Activated naive CD8-positive, alpha-beta T cell treated with anti-CD3 and anti-CD28 coated beads, Interleukin-2, amount 10 ng/mL, durations not matched to agents 7 days and 5 days (primary cell): Measurements from ENCODE around the gene DGCR2. TPM values are rescaled to one million over a fixed set of nuclear protein-coding genes. Genes with fewer than 3 reads are reported as not detected.

ENCODE experiments used
- ATAC-seq: fragments of 150-1000 bp; cut with Tn5 transposase; one replicate; pipeline ENCODE4 v1.10.0; 2021; ENCODE audit warnings: low read depth, moderate library complexity
- POLR2A ChIA-PET: fragments of 350-600 bp; sonication (Branson Sonifier 250); formaldehyde crosslinking; loops from one replicate; lab custom pipeline; 2021; ENCODE audit warnings: antibody characterized with exemption; lab: Charles Lee
- DNase-seq: peaks from one replicate; pipeline ENCODE4 v3.0.0; 2021
- H3K27ac Mint-ChIP-seq: one replicate; pipeline ENCODE4 v1.8.0; 2022; ENCODE audit warnings: mild to moderate bottlenecking, mixed read lengths
- H3K27me3 Mint-ChIP-seq: one replicate; pipeline ENCODE4 v1.8.0; 2022; ENCODE audit warnings: mild to moderate bottlenecking, moderate library complexity, mixed read lengths
- H3K36me3 Mint-ChIP-seq: one replicate; pipeline ENCODE4 v1.8.0; 2021; ENCODE audit warnings: mild to moderate bottlenecking, mixed read lengths
- H3K4me1 Mint-ChIP-seq: one replicate; pipeline ENCODE4 v1.8.0; 2021; ENCODE audit warnings: mixed read lengths
- H3K4me3 Mint-ChIP-seq: one replicate; pipeline ENCODE4 v1.8.0; 2022; ENCODE audit warnings: mild to moderate bottlenecking, moderate library complexity, mixed read lengths
- H3K9me3 Mint-ChIP-seq: one replicate; pipeline ENCODE4 v1.8.0; 2021; ENCODE audit warnings: mixed read lengths
- total RNA-seq, 2 experiments: library from RNA; stranded (reverse); gene quantifications; one replicate each; pipeline ENCODE4 v1.2.3, GENCODE V29; 2021

Gene DGCR2
- total RNA-seq, 2 experiments from 2014 or later = 38.0 to 38.3 TPM

- POLR2A ChIA-PET = no interaction called here
- Mint-ChIP-seq H3K9me3 (no peaks in the 10 kb centered on the region), H3K27ac (peak overlapping the region; percentile 8), H3K27me3 (no peaks in the 10 kb centered on the region), H3K4me1 (no peaks in the 10 kb centered on the region), H3K36me3 (peaks cover 1% of the 10 kb centered on the region), H3K4me3 (no peak overlapping the region)
- no peak for ATAC-seq
- DNase-seq = no peak
Measured at GRCh38 chr22:19128946-19129727, 6.9 kb upstream of the DGCR2 start.

- ATAC-seq (no peak), DNase-seq (no peak)
- Mint-ChIP-seq H3K27me3 (no peaks in the 10 kb centered on the region), H3K4me3 (no peak overlapping the region), H3K9me3 (no peaks in the 10 kb centered on the region), H3K27ac (no peak overlapping the region), H3K4me1 (peaks cover 1% of the 10 kb centered on the region), H3K36me3 (no peaks in the 10 kb centered on the region)
- POLR2A ChIA-PET = no interaction called here
Measured at GRCh38 chr22:19128009-19128401, 5.8 kb upstream of the DGCR2 start.

GRCh38 chr22:19127329-19128008 lies 5.3 kb upstream of the DGCR2 start:
- POLR2A ChIA-PET = no interaction called here
- peak overlapping the region; percentile 10 for H3K27ac Mint-ChIP-seq
- H3K4me1 Mint-ChIP-seq = peaks cover 5% of the 10 kb centered on the region
- no peak overlapping the region for H3K4me3 Mint-ChIP-seq
- no peak for DNase-seq
- H3K9me3 Mint-ChIP-seq = no peaks in the 10 kb centered on the region
- H3K36me3 Mint-ChIP-seq = no peaks in the 10 kb centered on the region
- no peaks in the 10 kb centered on the region for H3K27me3 Mint-ChIP-seq
- ATAC-seq = no peak

- no peak for ATAC-seq
- Mint-ChIP-seq H3K4me3 (no peak overlapping the region), H3K4me1 (peaks cover 5% of the 10 kb centered on the region), H3K9me3 (no peaks in the 10 kb centered on the region), H3K27ac (no peak overlapping the region), H3K36me3 (no peaks in the 10 kb centered on the region), H3K27me3 (no peaks in the 10 kb centered on the region)
- DNase-seq = no peak
- POLR2A ChIA-PET = no interaction called here
Measured at GRCh38 chr22:19126309-19127273, 4.4 kb upstream of the DGCR2 start.

GRCh38 chr22:19125474-19126308 lies 3.5 kb upstream of the DGCR2 start:
- POLR2A ChIA-PET = no interaction called here
- Mint-ChIP-seq H3K9me3 (no peaks in the 10 kb centered on the region), H3K27me3 (no peaks in the 10 kb centered on the region), H3K4me3 (no peak overlapping the region), H3K4me1 (peaks cover 12% of the 10 kb centered on the region), H3K36me3 (no peaks in the 10 kb centered on the region), H3K27ac (no peak overlapping the region)
- DNase-seq (no peak), ATAC-seq (no peak)

- Mint-ChIP-seq H3K27me3 (no peaks in the 10 kb centered on the region), H3K9me3 (no peaks in the 10 kb centered on the region), H3K27ac (no peak overlapping the region), H3K36me3 (no peaks in the 10 kb centered on the region), H3K4me1 (peaks cover 19% of the 10 kb centered on the region), H3K4me3 (no peak overlapping the region)
- DNase-seq (no peak), ATAC-seq (no peak)
- POLR2A ChIA-PET = no interaction called here
Measured at GRCh38 chr22:19125011-19125410, 2.8 kb upstream of the DGCR2 start.

GRCh38 chr22:19124377-19124776 lies 2.2 kb upstream of the DGCR2 start:
- no peaks in the 10 kb centered on the region for H3K27me3 Mint-ChIP-seq
- no peaks in the 10 kb centered on the region for H3K36me3 Mint-ChIP-seq
- ATAC-seq = no peak
- POLR2A ChIA-PET = no interaction called here
- no peaks in the 10 kb centered on the region for H3K9me3 Mint-ChIP-seq
- H3K4me3 Mint-ChIP-seq = no peak overlapping the region
- no peak for DNase-seq
- H3K27ac Mint-ChIP-seq = peak overlapping the region; percentile 58
- peaks cover 24% of the 10 kb centered on the region for H3K4me1 Mint-ChIP-seq

GRCh38 chr22:19123936-19124335 lies 1.7 kb upstream of the DGCR2 start:
- Mint-ChIP-seq H3K9me3 (no peaks in the 10 kb centered on the region), H3K27ac (peak overlapping the region; percentile 58), H3K4me3 (no peak overlapping the region), H3K27me3 (no peaks in the 10 kb centered on the region), H3K36me3 (no peaks in the 10 kb centered on the region), H3K4me1 (peaks cover 25% of the 10 kb centered on the region)
- ATAC-seq (no peak), DNase-seq (no peak)
- POLR2A ChIA-PET = no interaction called here

GRCh38 chr22:19122752-19123492 lies 710 bp upstream of the DGCR2 start:
- ATAC-seq = peak; percentile 1
- Mint-ChIP-seq H3K9me3 (no peaks in the 10 kb centered on the region), H3K4me3 (peak overlapping the region; percentile 90), H3K27ac (peak overlapping the region; percentile 85), H3K27me3 (no peaks in the 10 kb centered on the region), H3K4me1 (peaks cover 29% of the 10 kb centered on the region), H3K36me3 (no peaks in the 10 kb centered on the region)
- POLR2A ChIA-PET = interaction anchor here (1.1 to 2.8 kb wide), 5 partner anchors 12 to 51 kb away, joined by 3 to 27 read pairs (median 12); partner anchors contain the start of gene ESS2
- no peak for DNase-seq

GRCh38 chr22:19121631-19122142 lies 525 bp downstream of the DGCR2 start:
- DNase-seq (peak; percentile 62), ATAC-seq (peak; percentile 21)
- H3K27me3 Mint-ChIP-seq = no peaks in the 10 kb centered on the region
- no peaks in the 10 kb centered on the region for H3K9me3 Mint-ChIP-seq
- POLR2A ChIA-PET = interaction anchor here (0.6 to 2.8 kb wide), 7 partner anchors 11 to 170 kb away, joined by 3 to 27 read pairs (median 7); partner anchors contain the start of genes CLTCL1, ESS2 and SLC25A1
- peak overlapping the region; percentile 69 for H3K27ac Mint-ChIP-seq
- H3K4me1 Mint-ChIP-seq = peaks cover 40% of the 10 kb centered on the region
- H3K36me3 Mint-ChIP-seq = no peaks in the 10 kb centered on the region
- H3K4me3 Mint-ChIP-seq = peak overlapping the region; percentile 92

- Mint-ChIP-seq H3K4me1 (peaks cover 44% of the 10 kb centered on the region), H3K4me3 (peak overlapping the region; percentile 92), H3K36me3 (no peaks in the 10 kb centered on the region), H3K27me3 (no peaks in the 10 kb centered on the region), H3K27ac (peak overlapping the region; percentile 69), H3K9me3 (no peaks in the 10 kb centered on the region)
- POLR2A ChIA-PET = interaction anchor here (0.6 to 2.8 kb wide), 7 partner anchors 10 to 171 kb away, joined by 3 to 27 read pairs (median 7); partner anchors contain the start of genes CLTCL1, ESS2 and SLC25A1
- ATAC-seq = peak; percentile 9
- no peak for DNase-seq
Measured at GRCh38 chr22:19120829-19121630, 1.2 kb downstream of the DGCR2 start.
